ENCODE measurements around the gene TSNAXIP1.

DNA sequence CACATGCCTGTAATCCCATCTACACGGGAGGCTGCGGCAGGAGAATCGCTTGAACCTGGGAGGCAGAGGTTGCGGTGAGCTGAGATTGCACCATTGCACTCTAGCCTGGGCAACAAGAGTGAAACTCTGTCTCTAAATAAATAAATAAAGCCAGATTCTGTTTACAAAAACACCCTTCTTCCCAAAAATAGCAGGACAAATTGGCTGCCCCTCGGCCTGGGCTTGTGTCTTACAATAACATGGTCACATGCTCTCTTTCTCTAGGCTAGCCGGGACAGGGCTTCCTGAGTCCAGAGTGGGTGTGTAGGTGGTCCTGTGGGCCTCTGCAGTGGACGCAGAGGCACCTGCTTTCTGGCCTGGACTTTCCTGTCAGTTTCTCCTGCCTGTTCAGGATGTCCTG is 63.0 kb downstream of the TSNAXIP1 start:
- no peak for TF ChIP-seq CTCF (IDR thresholded peaks at IDR 0.05; ENCODE audit: poor library complexity)
- TF ChIP-seq EZH2phosphoT487 (IDR thresholded peaks at IDR 0.05; ENCODE audit: low read depth, severe bottlenecking, unreplicated experiment): no peak
